A549 (cell line): ENCODE data around the gene MMP24. TPM values are rescaled to one million over a fixed set of nuclear protein-coding genes. Genes with fewer than 3 reads are reported as not detected.

Experiments
- ATAC-seq, 2 experiments: fragments of 200-7000 bp in 1 of 2; fragments of >200 bp in 1 of 2; cut with Nextera tagmentation in 1 of 2; cut with Tn5 transposase in 1 of 2; 3 replicates each; pipeline versions ENCODE4 v1.8.0 to v1.9.1; 2018 to 2020; ENCODE audit warnings: mild to moderate bottlenecking in 1 of 2, moderate library complexity in 1 of 2
- CTCF ChIA-PET: fragments of 300-600 bp; sonication (Branson Sonifier 250); formaldehyde crosslinking; extraction: SDS; loops from one replicate; lab custom pipeline; 2021; ENCODE audit warnings: antibody characterized with exemption, inconsistent platforms; lab: Yijun Ruan, JAX
- POLR2A ChIA-PET: fragments of 350-600 bp; formaldehyde crosslinking; extraction: SDS; loops from one replicate; lab custom pipeline; 2021; ENCODE audit warnings: antibody characterized with exemption, inconsistent platforms; lab: Yijun Ruan, JAX
- DNase-seq, 2 experiments: peaks; one replicate each; pipeline versions ENCODE4 v3.0.0 to v3.0.0-alpha.2; 2011 to 2016; ENCODE audit warnings: low read depth in 1 of 2, low spot score in 1 of 2
- FAIRE-seq: peaks from 2 replicates; lab custom pipeline; 2011; peaks lifted over from hg19 to GRCh38; lab: Jason Lieb, UNC
- H3K27ac ChIP-seq, 2 experiments: fragments of >200 bp; sonication (Bioruptor Twin); formaldehyde crosslinking; 3 replicates each; pipeline ENCODE4 v1.5.1; 2016 to 2017
- H3K4me1 ChIP-seq: fragments of >200 bp; sonication (Bioruptor Twin); formaldehyde crosslinking; 3 replicates; pipeline ENCODE4 v1.6.1; 2016
- H3K4me2 ChIP-seq: fragments of >200 bp; sonication (Bioruptor Twin); formaldehyde crosslinking; 3 replicates; pipeline ENCODE4 v1.6.1; 2016
- H3K4me3 ChIP-seq: fragments of >200 bp; sonication (Bioruptor Twin); formaldehyde crosslinking; 3 replicates; pipeline ENCODE4 v1.5.1; 2016
- H3K9me3 ChIP-seq: fragments of >200 bp; sonication (Bioruptor Twin); formaldehyde crosslinking; 3 replicates; pipeline ENCODE4 v1.6.1; 2016
- CBX2 ChIP-seq: fragments of 200-600 bp; sonication (generic); IDR thresholded peaks from 2 replicates; pipeline ENCODE4 v1.6.1; 2016; ENCODE audit warnings: low read depth, mild to moderate bottlenecking, borderline replicate concordance
- CEBPB ChIP-seq, 2 experiments: fragments of >200 bp in 1 of 2; sonication (Bioruptor Twin) in 1 of 2; formaldehyde crosslinking in 1 of 2; IDR thresholded peaks; 2 replicates each; pipeline ENCODE4 v1.6.1; 2012 to 2016
- E2F6 ChIP-seq: IDR thresholded peaks from 2 replicates; pipeline ENCODE4 v1.6.1; 2012; ENCODE audit warnings: low read depth, borderline replicate concordance
- EHMT2 ChIP-seq: fragments of 200-600 bp; sonication (generic); IDR thresholded peaks from 2 replicates; pipeline ENCODE4 v1.6.1; 2016; ENCODE audit warnings: antibody characterized with exemption, low read depth, mild to moderate bottlenecking, moderate library complexity
- EP300 ChIP-seq, 2 experiments: fragments of >200 bp; sonication (Bioruptor Twin); formaldehyde crosslinking; IDR thresholded peaks; 2 replicates in 1 of 2; 3 replicates in 1 of 2; pipeline ENCODE4 v1.6.1; 2016 to 2017
- FOSL2 ChIP-seq, 2 experiments: fragments of 450-650 bp in 1 of 2; fragments of >200 bp in 1 of 2; sonication (Bioruptor Twin) in 1 of 2; formaldehyde crosslinking; IDR thresholded peaks; 2 replicates each; pipeline versions ENCODE4 v1.5.0 to v1.6.1; 2016 to 2020; ENCODE audit warnings: mild to moderate bottlenecking in 1 of 2, moderate library complexity in 1 of 2
- GATA3 ChIP-seq: IDR thresholded peaks from 2 replicates; pipeline ENCODE4 v1.6.1; 2012; ENCODE audit warnings: borderline replicate concordance
- HEYL ChIP-seq: fragments of 250-450 bp; sonication (Bioruptor Pico); IDR thresholded peaks from 2 replicates; pipeline ENCODE4 v1.8.0; 2021; ENCODE audit warnings: mild to moderate bottlenecking, moderate library complexity
- HOXB13 ChIP-seq: fragments of 250-450 bp; sonication (Bioruptor Pico); IDR thresholded peaks from 2 replicates; pipeline ENCODE4 v1.5.0; 2020; ENCODE audit warnings: low read depth, mild to moderate bottlenecking, moderate library complexity
- HOXB5 ChIP-seq: fragments of 250-450 bp; sonication (Bioruptor Pico); IDR thresholded peaks from 2 replicates; pipeline ENCODE4 v1.5.0; 2020; ENCODE audit warnings: mild to moderate bottlenecking, moderate library complexity
- JUN ChIP-seq, 2 experiments: fragments of >200 bp; sonication (Bioruptor Twin); formaldehyde crosslinking; IDR thresholded peaks; 2 replicates in 1 of 2; 3 replicates in 1 of 2; pipeline ENCODE4 v1.6.1; 2016 to 2017
- JUNB ChIP-seq: fragments of >200 bp; sonication (Bioruptor Twin); formaldehyde crosslinking; IDR thresholded peaks from 2 replicates; pipeline ENCODE4 v1.6.1; 2016
- KDM1A ChIP-seq: fragments of 200-600 bp; sonication (generic); IDR thresholded peaks from 2 replicates; pipeline ENCODE4 v1.6.1; 2016; ENCODE audit warnings: low read depth, mild to moderate bottlenecking
- KDM5A ChIP-seq: fragments of 200-600 bp; sonication (generic); IDR thresholded peaks from 2 replicates; pipeline ENCODE4 v1.6.1; 2016; ENCODE audit warnings: antibody characterized with exemption, mild to moderate bottlenecking
- MAFK ChIP-seq: fragments of 450-650 bp; IDR thresholded peaks from 2 replicates; pipeline ENCODE4 v1.6.1; 2014; ENCODE audit not compliant: partially characterized antibody
- MAX ChIP-seq: IDR thresholded peaks from 2 replicates; pipeline ENCODE4 v1.6.1; 2012
- MAZ ChIP-seq: fragments of 150-350 bp; IDR thresholded peaks from 2 replicates; pipeline ENCODE4 v1.6.1; 2014; ENCODE audit warnings: antibody characterized with exemption, low read depth, low read length, borderline replicate concordance
- NPAS2 ChIP-seq: fragments of 250-450 bp; sonication (Bioruptor Pico); IDR thresholded peaks from 2 replicates; pipeline ENCODE4 v1.8.0; 2022; ENCODE audit warnings: mild to moderate bottlenecking, moderate library complexity, borderline replicate concordance
- RAD21 ChIP-seq, 2 experiments: fragments of >200 bp in 1 of 2; sonication (Bioruptor Twin) in 1 of 2; formaldehyde crosslinking in 1 of 2; IDR thresholded peaks in 1 of 2; conservative IDR thresholded peaks in 1 of 2; 2 replicates in 1 of 2; 3 replicates in 1 of 2; pipeline ENCODE4 v1.6.1; 2012 to 2018; ENCODE audit warnings: inconsistent platforms in 1 of 2
- RCOR1 ChIP-seq: fragments of 150-350 bp; IDR thresholded peaks from 2 replicates; pipeline ENCODE4 v1.6.1; 2014; ENCODE audit warnings: antibody characterized with exemption, low read length, low read depth
- SMC3 ChIP-seq: fragments of >200 bp; sonication (Bioruptor Twin); formaldehyde crosslinking; IDR thresholded peaks from 3 replicates; pipeline ENCODE4 v1.6.1; 2018; ENCODE audit warnings: inconsistent platforms
- SREBF2 ChIP-seq: fragments of 450-650 bp; IDR thresholded peaks from 2 replicates; pipeline ENCODE4 v1.6.1; 2014; ENCODE audit warnings: mild to moderate bottlenecking, moderate library complexity
- USF2 ChIP-seq: fragments of 450-650 bp; IDR thresholded peaks from 2 replicates; pipeline ENCODE4 v1.6.1; 2014; ENCODE audit warnings: antibody characterized with exemption
- ZFP36 ChIP-seq: fragments of 450-650 bp; IDR thresholded peaks from 2 replicates; pipeline ENCODE4 v1.6.1; 2014; ENCODE audit warnings: borderline replicate concordance; ENCODE audit not compliant: partially characterized antibody
- ZNF302 ChIP-seq: fragments of 250-450 bp; sonication (Bioruptor Pico); IDR thresholded peaks from 2 replicates; pipeline ENCODE4 v1.9.0; 2021; ENCODE audit warnings: inconsistent platforms, mild to moderate bottlenecking, moderate library complexity
- ZSCAN20 ChIP-seq: fragments of 250-450 bp; sonication (Bioruptor Pico); IDR thresholded peaks from 2 replicates; pipeline ENCODE4 v1.8.0; 2022; ENCODE audit warnings: mild to moderate bottlenecking, moderate library complexity
- WGBS: methylation state at CpG from one replicate; pipeline ENCODE4 v1.1.6; 2017; ENCODE audit errors: missing lambda C conversion rate; 5-methylcytosine and 5-hydroxymethylcytosine counted together
- polyA plus RNA-seq, 4 experiments: library from polyadenylated mRNA; depleted of rRNA in 3 of 4; stranded (reverse); fragments of >200 nt; fragmentation: RNase III in 1 of 4; extraction: RNeasy Plus Mini Kit Qiagen cat#74134 plus additional on column Dnase treatment in 1 of 4; gene quantifications; 2 replicates in 3 of 4; 3 replicates in 1 of 4; pipeline ENCODE4 v1.2.3, GENCODE V29; 2011 to 2017
- TF ChIP-seq, protein P1 (sequence below): fragments of >200 bp; sonication (Bioruptor Twin); formaldehyde crosslinking; IDR thresholded peaks from 3 replicates; pipeline ENCODE4 v1.5.1; 2016
- TF ChIP-seq, protein P2 (sequence below): fragments of >200 bp; sonication (Bioruptor Twin); formaldehyde crosslinking; IDR thresholded peaks from 3 replicates; pipeline ENCODE4 v1.6.1; 2016
- TF ChIP-seq, protein P3 (sequence below): fragments of >200 bp; sonication (Bioruptor Twin); formaldehyde crosslinking; IDR thresholded peaks from 2 replicates; pipeline ENCODE4 v1.6.1; 2016

The MMP24 gene
- polyA plus RNA-seq, 2 of the 4 experiments (the other 2 are of a cell fraction): 21.3 to 33.3 TPM

GRCh38 chr20:35312318-35312717 is 85.8 kb downstream of the MMP24 start:
- ATAC-seq: peak; percentile 81 to 86

GRCh38 chr20:35314816-35315631 is 88.5 kb downstream of the MMP24 start:
- Histone ChIP-seq H3K27ac (peak overlapping the region; percentile 32 to 95; a peak in 5 of 6 replicates), H3K4me2 (no peak overlapping the region), H3K9me3 (no peaks in the 10 kb centered on the region), H3K4me1 (peaks cover 74% of the 10 kb centered on the region), H3K4me3 (no peak overlapping the region)
- whole genome bisulfite sequencing: 89% methylated on average over 3 of the region's 3 CpGs
- no peak for DNase-seq
- ChIA-PET CTCF (interaction anchor here (1.5 to 3.6 kb wide), 2 partner anchors 10 to 14 kb away, joined by 4 to 33 read pairs; no protein-coding TSS in a partner anchor), POLR2A (no interaction called here)
- FAIRE-seq: no peak
- TF ChIP-seq JUN (IDR thresholded peaks at IDR 0.05): no peak
- TF ChIP-seq KDM1A: no peak
- TF ChIP-seq HOXB13 (CRISPR knock-in tag): no peak
- TF ChIP-seq RAD21 (conservative IDR thresholded peaks at IDR 0.05 in 1 of 2, IDR thresholded peaks at IDR 0.05 in 1 of 2): no peak
- no peak for TF ChIP-seq ZSCAN20 (CRISPR knock-in tag)
- TF ChIP-seq ZFP36: no peak
- TF ChIP-seq, protein P1, sequence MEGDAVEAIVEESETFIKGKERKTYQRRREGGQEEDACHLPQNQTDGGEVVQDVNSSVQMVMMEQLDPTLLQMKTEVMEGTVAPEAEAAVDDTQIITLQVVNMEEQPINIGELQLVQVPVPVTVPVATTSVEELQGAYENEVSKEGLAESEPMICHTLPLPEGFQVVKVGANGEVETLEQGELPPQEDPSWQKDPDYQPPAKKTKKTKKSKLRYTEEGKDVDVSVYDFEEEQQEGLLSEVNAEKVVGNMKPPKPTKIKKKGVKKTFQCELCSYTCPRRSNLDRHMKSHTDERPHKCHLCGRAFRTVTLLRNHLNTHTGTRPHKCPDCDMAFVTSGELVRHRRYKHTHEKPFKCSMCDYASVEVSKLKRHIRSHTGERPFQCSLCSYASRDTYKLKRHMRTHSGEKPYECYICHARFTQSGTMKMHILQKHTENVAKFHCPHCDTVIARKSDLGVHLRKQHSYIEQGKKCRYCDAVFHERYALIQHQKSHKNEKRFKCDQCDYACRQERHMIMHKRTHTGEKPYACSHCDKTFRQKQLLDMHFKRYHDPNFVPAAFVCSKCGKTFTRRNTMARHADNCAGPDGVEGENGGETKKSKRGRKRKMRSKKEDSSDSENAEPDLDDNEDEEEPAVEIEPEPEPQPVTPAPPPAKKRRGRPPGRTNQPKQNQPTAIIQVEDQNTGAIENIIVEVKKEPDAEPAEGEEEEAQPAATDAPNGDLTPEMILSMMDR: no peak
- no peak for TF ChIP-seq RCOR1
- TF ChIP-seq EHMT2: no peak
- TF ChIP-seq SREBF2: no peak
- TF ChIP-seq USF2: no peak
- TF ChIP-seq KDM5A: no peak
- no peak for TF ChIP-seq MAZ
- no peak for TF ChIP-seq JUNB
- no peak for TF ChIP-seq CBX2
- TF ChIP-seq, all 56 proteins: peak for 0
- no peak for ATAC-seq

More at GRCh38 chr20:35312318-35312717, 85.8 kb downstream of the MMP24 start:
- peaks cover 74% of the 10 kb centered on the region for H3K4me1 ChIP-seq
- peak overlapping the region; percentile 83 to 95 for H3K27ac ChIP-seq
- ChIA-PET POLR2A (no interaction called here), CTCF (interaction anchor here (0.9 to 3.6 kb wide), 7 partner anchors 7 to 135 kb away, joined by 3 to 33 read pairs (median 4); no protein-coding TSS in a partner anchor)
- DNase-seq (peak; percentile 75 to 82), FAIRE-seq (peak; percentile 46)
- TF ChIP-seq NPAS2 (CRISPR knock-in tag) (no peak), MAFK (peak; percentile 91), JUNB (peak; percentile 78), ZFP36 (no peak), SMC3 (0 out of 3 replicates have a peak, but pooled peaks have one; percentile 24), RAD21 (conservative IDR thresholded peaks at IDR 0.05 in 1 of 2, IDR thresholded peaks at IDR 0.05 in 1 of 2) (peak; percentile 20 to 40; a peak in 3 of 5 replicates), FOSL2 (IDR thresholded peaks at IDR 0.05) (peak; percentile 54; the same call in 1 of the 2 replicates), FOSL2 (CRISPR knock-in tag; IDR thresholded peaks at IDR 0.05) (peak; percentile 47; the same call in 1 of the 2 replicates), CEBPB (IDR thresholded peaks at IDR 0.05) (peak; percentile 9 to 67; a peak in 3 of 4 replicates), MAX (peak; percentile 86), ZNF302 (CRISPR knock-in tag) (no peak), RCOR1 (no peak), HOXB5 (CRISPR knock-in tag) (0 out of 2 replicates have a peak, but pooled peaks have one; percentile 40), E2F6 (no peak), GATA3 (peak; percentile 66; the same call in 1 of the 2 replicates), HEYL (no peak), JUN (IDR thresholded peaks at IDR 0.05) (peak; percentile 58 to 78; a peak in 3 of 5 replicates), EP300 (IDR thresholded peaks at IDR 0.05) (peak; percentile 37 to 76; a peak in 2 of 5 replicates)
- TF ChIP-seq, protein P2, sequence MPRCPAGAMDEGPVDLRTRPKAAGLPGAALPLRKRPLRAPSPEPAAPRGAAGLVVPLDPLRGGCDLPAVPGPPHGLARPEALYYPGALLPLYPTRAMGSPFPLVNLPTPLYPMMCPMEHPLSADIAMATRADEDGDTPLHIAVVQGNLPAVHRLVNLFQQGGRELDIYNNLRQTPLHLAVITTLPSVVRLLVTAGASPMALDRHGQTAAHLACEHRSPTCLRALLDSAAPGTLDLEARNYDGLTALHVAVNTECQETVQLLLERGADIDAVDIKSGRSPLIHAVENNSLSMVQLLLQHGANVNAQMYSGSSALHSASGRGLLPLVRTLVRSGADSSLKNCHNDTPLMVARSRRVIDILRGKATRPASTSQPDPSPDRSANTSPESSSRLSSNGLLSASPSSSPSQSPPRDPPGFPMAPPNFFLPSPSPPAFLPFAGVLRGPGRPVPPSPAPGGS: no peak
- TF ChIP-seq, protein P3, sequence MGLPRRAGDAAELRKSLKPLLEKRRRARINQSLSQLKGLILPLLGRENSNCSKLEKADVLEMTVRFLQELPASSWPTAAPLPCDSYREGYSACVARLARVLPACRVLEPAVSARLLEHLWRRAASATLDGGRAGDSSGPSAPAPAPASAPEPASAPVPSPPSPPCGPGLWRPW: no peak
- 4% methylated on average over 1 of the region's 1 CpG for WGBS
- H3K4me3 ChIP-seq: no peak overlapping the region
- no peaks in the 10 kb centered on the region for H3K9me3 ChIP-seq
- H3K4me2 ChIP-seq: peak overlapping the region; percentile 60
